ENCODE results near the gene SERPINB1. TPM values are rescaled to one million over a fixed set of nuclear protein-coding genes. Genes with fewer than 3 reads are reported as not detected.

Gene SERPINB1
- total RNA-seq, 1 experiment from 2014 or later: 73.2 TPM

DNA sequence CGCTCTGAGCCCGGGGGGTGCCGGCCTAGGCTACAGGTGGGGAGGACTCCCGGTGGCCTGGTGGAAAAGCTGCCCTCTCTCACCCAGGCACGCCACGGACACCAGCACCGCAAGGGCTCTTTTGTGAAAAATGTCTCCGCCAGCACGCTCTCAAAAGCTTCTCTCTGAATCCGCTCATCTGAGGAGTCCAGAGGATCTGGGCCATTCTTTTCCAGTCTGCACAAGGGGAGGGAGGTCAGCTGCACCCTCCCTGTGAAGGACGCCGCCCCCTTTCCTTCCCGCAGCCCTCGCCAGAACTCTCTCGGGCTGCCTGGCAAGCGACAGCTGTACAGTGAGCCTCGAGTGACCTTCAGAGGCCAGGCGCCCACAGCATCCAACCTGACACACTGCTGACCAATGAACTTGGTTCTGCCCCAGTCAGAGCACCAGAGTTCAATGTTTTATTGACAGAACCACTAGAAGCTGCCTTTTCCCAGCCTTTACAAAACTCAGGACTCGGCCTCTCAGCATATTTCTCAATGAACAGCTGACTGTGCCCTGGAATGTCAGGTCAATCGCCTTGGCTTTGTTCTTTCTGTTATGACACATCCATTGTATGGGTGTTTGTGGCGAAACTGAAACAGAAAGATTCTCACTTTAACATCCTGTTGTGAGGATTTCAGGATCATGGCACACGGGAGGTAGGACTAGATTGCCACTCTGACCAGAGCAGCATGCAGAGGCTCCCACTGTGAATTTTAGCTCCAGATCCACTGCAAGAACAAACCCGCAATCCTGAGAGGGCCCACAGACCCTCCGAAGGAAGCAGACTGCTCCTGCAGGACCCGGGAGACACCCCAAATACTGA lies 34.8 kb upstream of the SERPINB1 start (continued):
- TF ChIP-seq, protein P1, sequence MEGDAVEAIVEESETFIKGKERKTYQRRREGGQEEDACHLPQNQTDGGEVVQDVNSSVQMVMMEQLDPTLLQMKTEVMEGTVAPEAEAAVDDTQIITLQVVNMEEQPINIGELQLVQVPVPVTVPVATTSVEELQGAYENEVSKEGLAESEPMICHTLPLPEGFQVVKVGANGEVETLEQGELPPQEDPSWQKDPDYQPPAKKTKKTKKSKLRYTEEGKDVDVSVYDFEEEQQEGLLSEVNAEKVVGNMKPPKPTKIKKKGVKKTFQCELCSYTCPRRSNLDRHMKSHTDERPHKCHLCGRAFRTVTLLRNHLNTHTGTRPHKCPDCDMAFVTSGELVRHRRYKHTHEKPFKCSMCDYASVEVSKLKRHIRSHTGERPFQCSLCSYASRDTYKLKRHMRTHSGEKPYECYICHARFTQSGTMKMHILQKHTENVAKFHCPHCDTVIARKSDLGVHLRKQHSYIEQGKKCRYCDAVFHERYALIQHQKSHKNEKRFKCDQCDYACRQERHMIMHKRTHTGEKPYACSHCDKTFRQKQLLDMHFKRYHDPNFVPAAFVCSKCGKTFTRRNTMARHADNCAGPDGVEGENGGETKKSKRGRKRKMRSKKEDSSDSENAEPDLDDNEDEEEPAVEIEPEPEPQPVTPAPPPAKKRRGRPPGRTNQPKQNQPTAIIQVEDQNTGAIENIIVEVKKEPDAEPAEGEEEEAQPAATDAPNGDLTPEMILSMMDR (IDR thresholded peaks at IDR 0.05 in 2 of 3, conservative IDR thresholded peaks at IDR 0.05 in 1 of 3; ENCODE audit: borderline replicate concordance in 1 of 3, insufficient read depth in 1 of 3, low read depth in 2 of 3, low read length in 2 of 3): no peak
- peak; percentile 90; the same call in 1 of the 2 replicates for TF ChIP-seq CBX3 (IDR thresholded peaks at IDR 0.05; ENCODE audit: low read depth)
- TF ChIP-seq, protein P2, sequence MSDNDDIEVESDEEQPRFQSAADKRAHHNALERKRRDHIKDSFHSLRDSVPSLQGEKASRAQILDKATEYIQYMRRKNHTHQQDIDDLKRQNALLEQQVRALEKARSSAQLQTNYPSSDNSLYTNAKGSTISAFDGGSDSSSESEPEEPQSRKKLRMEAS (IDR thresholded peaks at IDR 0.05): peak; percentile 67

DNA sequence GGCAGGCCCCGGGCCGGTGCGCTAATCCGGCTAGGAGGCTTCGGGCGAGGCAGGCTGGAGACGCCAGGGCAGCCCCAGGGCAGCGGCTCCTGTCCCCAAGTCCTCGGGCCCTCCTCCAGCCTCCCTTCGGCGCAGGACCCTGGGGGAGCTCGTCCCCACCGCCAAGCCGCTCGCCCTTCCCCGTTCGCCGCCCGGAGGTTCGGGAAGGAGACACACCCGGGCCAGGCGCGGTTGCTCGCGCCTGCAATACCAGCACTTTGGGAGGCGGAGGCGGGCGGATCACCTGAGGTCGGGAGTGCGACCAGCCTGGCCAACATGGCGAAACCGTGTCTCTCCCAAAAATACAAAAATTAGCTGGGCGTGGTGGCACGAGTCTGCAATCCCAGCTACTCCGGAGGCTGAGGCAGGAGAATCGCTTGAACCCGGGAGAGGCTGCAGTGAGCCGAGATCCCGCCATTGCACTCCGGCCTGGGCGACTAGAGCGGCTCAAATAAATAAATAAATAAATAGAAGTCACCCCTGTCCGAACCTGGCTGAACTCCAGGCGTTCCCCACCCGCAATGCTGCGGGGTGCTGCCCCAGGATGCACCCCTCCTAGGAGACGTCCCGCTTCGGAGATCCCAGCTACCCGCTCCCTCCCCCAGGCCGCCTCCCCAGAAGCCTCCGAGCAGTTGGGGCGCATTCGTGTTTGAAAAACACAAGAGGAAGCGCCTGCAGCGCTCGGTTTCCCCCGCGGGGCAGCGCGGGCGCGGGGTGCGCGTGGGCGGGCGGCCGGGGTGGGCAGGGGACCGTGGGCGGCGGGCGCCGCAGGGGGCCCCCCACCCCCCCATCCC lies 33.9 kb upstream of the SERPINB1 start:
- ATAC-seq (peak; percentile 22), DNase-seq (ENCODE audit: low read depth, low spot score) (no peak)
- no peaks in the 10 kb centered on the region for H3K79me2 ChIP-seq (ENCODE audit: insufficient read depth, low read length)
- no peaks in the 10 kb centered on the region for H4K20me1 ChIP-seq (ENCODE audit: insufficient read depth)
- ChIA-PET CTCF (interaction anchor here (2.6 kb wide), 1 partner anchor 84 kb away, joined by 11 read pairs; no protein-coding TSS in a partner anchor), POLR2A (interaction anchor here (0.8 kb wide), 1 partner anchor 18 kb away, joined by 3 read pairs; no protein-coding TSS in a partner anchor), RAD21 (ENCODE audit: low non-redundant PET in 1 of 2, low total read pairs in 2 of 2, uncharacterized antibody in 2 of 2, unreplicated experiment in 2 of 2) (no interaction called here)
- no peaks in the 10 kb centered on the region for H3K9me2 ChIP-seq (ENCODE audit: insufficient read depth)
- no peak overlapping the region for H2AFZ ChIP-seq (ENCODE audit: low read depth, low read length, poor library complexity, severe bottlenecking)
- intact Hi-C loops (cut with micrococcal nuclease): no loop called here
- peak overlapping the region; percentile 76 for H3K27ac ChIP-seq (ENCODE audit: low read depth, low read length)
- peak overlapping the region; percentile 63 for H3K9ac ChIP-seq (ENCODE audit: low read length)
- TF ChIP-seq ELF1 (IDR thresholded peaks at IDR 0.05; ENCODE audit: borderline replicate concordance, low read depth) (no peak), EGR1 (IDR thresholded peaks at IDR 0.05; ENCODE audit: low read depth) (0 out of 2 replicates have a peak, but pooled peaks have one; percentile 16), YY1 (IDR thresholded peaks at IDR 0.05; ENCODE audit: extremely low read depth, insufficient replicate concordance, low read depth, low read length) (no peak)
- no peaks in the 10 kb centered on the region for H3K27me3 ChIP-seq (ENCODE audit: insufficient read depth, low read length)
- H3K4me1 ChIP-seq (ENCODE audit: control insufficient read depth in 1 of 2, insufficient read depth in 2 of 2, low read length in 2 of 2): peaks cover 29 to 43% of the 10 kb centered on the region in 2 experiments
- peak overlapping the region; percentile 80 for H3K4me2 ChIP-seq (ENCODE audit: low read length)
- peak overlapping the region; percentile 43 to 50 for H3K4me3 ChIP-seq (replicated peaks in 1 of 2; ENCODE audit: low read depth in 1 of 2, low read length in 2 of 2)
- no peaks in the 10 kb centered on the region for H3K36me3 ChIP-seq (ENCODE audit: control insufficient read depth in 1 of 2, insufficient read depth in 2 of 2, low read length in 2 of 2)
- BruUV-seq (replicated peaks): no TSS peak
- no peaks in the 10 kb centered on the region for H3K9me3 ChIP-seq (ENCODE audit: control insufficient read depth in 1 of 2, insufficient read depth in 1 of 2, low read depth in 1 of 2, low read length in 2 of 2)
